SHP77 treated with DMSO at 0.1 percent for 48 hours (cell line): ENCODE results near the gene ADORA2A.

ENCODE experiments used
- DNase-seq: peaks from one replicate; lab custom pipeline; 2025; lab: John Stamatoyannopoulos, UW

ADORA2A gene

DNA sequence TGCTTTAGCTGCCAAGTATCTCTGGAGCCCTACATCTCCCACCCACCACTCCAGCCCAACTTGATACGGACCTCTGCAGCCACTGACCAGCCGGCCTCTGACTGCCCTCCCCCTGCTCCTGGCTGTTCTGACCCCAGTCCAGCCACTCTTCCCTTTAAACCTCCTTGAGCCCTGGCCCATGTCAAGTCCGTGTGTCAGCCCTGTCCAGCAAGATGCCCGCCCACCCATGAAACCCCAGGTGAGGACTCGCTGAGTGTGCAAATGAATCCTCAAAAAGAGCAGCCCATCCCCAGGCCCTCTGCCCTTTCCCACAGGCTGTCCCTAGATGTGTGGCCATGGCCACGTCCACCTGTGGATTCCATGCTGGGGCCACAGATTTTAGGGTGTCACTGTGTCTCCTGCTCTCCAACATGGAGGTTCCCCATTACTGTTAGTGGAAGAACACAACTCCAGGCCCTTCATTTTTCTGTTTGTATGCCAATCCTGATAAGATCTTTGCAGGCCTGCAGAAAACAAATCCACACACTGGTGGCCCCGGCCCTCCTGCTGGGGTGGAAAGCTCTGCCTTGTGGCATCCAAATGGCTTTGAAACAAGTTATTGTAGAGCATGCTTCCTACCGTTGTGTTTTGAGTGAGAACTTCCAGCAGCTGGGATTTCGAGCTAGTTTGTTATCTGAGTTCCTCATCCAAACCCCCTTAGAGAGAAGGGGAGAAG lies 22.7 kb upstream of the ADORA2A start:
- no peak for DNase-seq

DNA sequence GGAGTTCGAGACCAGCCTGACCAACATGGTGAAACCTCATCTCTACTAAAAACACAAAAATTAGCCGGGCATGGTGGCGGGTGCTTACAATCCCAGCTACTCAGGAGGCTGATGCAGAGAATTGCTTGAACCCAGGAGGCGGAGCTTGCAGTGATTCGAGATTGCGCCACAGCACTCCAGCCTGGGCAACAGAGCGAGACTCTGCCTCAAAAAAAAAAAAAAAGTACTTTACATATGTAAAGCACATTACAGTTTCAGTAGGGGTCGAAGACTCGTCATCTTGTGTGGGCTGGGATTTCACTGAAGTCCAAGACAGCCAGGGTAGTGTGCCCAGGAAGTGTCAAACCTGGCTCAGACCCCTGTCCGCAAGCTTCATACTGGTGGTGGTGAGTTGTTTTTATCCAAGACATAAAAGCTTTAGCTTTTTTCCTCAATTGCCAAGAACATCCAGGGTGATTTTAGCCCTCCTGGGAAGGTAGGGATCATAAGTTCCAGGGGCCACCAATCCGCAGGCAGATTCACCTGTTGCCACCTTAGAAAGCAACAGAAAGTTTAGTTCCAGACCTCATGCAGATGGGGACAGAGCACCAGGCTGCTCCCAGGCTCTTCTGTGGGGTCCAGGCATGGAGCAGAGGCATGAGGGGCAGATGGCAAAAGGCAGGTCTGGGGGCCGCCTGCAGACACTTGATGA lies 21.6 kb upstream of the ADORA2A start:
- no peak for DNase-seq

DNA sequence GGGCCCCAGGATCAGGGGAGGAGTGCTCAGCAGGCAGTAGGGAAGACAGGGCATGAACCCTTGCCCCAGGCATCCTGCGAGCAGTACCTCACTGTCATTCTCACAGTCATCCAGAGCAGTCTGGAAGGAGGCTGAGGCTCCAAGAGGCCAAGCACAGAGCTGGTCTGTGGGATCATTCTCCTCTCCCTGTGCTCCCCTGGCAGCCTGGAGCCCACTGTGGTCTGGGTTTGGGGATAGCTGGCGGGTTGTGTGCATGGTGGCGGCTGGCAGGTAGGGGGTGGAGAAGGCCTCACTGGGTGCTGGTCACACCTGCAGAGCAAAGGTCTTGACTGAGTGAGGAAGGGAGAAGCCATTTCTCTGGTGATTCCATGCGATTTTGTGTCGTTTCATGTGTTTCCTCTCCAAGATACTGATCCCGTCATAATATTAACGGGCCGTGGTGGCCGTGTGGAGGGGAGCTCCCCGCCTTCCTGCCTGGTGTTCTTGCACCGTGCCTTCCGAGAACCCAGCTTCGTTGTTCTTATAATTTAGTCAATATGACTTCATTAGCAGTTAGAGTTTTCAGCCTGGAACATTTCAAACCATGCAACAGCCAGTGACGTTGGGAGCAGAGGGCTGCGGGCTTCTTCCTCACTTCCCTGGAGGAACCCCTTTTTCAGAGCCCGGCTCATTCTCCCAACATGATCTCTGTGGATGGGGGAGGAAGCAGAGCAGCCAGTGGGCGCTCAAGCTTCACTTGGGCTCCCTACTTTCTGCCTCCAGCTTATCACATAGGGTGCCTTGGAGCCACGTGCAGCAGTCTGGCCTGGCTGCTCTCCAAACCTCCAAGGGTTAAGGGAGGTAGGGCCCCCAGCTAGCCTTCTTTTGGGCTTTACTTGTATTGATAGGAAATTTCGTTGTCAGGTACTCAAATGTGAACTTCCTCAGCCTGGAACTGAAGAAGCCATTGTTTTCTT lies 20.8 kb upstream of the ADORA2A start:
- DNase-seq, result no peak

DNA sequence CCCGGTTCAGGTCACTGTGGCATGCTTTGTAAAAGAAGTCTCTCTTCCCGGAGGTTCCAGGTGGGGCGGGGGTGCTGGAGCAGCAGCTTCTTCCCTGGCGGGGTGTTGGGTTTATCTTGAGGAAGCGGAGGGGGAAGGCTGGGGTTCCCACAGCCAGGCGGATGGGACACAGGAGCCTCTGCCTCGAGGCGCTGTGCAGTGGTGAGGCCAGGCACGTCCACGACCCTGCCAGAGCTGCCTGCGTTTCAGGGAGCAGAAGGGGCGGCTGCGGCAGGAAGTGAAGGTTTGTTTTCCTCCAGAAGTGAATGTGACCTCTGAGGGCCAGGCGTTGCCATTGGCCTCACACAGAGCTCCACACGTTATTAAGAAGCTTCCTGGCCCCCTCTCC lies 20.1 kb upstream of the ADORA2A start:
- DNase-seq, result no peak

DNA sequence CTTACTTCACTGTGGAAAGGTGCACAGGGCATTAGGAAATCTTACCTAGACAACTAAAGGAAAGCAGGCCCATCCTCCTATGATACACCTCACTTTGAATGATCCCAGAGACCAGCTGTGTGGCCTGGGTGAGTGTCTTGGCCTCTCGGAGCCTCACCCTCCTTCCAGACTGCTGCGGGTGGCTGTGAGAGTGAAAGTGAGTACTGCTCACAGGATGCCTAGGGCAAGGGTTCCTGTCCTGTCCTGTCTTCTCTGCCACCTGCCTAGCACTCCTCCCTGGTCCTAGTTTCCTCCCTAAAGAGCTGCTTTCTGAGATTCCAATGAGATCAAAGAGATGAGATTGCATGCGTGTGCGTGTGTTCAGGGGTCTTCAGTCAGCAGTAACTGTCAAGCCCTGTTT lies 19.5 kb upstream of the ADORA2A start:
- no peak for DNase-seq

DNA sequence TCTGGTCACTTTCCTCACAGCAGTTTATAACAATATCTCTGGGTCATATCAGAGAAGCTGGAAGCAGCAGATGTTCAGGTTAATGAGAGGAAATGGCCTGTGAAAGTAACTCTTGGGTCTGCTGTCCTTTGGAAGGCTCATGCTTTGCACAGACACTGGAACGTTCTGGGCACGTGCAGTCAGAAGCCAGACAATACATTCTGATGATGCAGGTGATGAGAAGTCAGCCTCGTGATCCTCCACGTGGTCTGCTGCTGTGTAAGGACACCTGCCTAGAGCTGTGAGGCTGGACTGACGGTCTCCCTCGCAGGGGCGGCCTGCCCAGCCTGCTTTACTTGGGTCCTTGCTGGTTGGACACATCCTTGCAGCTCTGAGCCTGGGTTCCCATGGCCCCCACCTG lies 18.8 kb upstream of the ADORA2A start:
- DNase-seq, result no peak

DNA sequence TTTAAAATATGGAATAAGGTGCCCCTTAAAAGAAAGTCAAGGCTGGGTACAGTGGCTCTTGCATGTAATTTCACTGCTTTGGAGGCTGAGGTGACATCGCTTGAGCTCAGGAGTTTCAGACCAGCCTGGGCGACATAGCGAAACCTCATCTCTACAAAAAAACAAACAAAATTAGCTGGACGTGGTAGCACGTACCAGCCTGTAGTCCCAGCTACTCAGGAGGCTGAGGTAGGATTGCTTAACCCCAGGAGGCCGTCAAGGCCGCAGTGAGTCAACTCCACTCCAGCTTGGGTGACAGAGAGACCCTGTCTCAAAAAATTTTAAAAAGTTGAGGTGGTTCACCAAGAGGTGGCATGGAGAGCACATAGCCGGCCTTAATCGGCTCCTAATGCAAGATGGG lies 17.7 kb upstream of the ADORA2A start:
- no peak for DNase-seq

DNA sequence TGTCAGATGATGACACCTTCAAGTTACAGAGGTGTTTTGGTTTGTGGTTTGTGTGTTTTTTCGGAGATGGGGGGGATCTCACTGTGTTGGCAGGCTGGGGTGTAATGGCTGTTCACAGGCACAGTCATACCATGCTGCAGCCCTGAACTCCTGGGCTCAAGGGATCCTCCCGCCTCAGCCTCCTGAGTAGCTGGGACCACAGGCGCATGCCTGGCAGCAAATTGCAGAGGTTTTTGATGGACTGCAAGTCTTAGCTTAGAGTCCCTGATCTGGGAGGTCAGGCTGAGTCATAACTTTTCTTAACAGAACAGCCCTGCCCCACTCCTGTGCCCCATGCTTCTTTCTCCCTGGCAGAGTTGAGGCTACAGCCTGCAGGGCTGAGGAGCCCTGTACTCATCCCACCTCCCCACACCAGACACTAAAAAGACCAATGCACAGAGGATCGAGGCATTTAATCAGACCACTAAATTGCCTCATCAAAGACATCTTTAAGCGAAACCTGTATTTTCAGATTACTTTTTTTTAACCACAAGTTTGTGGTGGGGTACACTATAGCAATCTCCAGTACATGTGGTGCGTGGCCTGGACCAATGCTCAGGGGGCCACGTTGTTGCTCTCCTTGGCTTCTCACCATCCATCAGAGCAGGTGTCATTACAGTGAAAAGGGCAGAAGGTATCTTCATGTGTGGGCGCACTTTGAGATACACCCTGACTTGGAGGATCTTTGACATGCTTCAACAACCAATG lies 17.1 kb upstream of the ADORA2A start:
- no peak for DNase-seq

DNA sequence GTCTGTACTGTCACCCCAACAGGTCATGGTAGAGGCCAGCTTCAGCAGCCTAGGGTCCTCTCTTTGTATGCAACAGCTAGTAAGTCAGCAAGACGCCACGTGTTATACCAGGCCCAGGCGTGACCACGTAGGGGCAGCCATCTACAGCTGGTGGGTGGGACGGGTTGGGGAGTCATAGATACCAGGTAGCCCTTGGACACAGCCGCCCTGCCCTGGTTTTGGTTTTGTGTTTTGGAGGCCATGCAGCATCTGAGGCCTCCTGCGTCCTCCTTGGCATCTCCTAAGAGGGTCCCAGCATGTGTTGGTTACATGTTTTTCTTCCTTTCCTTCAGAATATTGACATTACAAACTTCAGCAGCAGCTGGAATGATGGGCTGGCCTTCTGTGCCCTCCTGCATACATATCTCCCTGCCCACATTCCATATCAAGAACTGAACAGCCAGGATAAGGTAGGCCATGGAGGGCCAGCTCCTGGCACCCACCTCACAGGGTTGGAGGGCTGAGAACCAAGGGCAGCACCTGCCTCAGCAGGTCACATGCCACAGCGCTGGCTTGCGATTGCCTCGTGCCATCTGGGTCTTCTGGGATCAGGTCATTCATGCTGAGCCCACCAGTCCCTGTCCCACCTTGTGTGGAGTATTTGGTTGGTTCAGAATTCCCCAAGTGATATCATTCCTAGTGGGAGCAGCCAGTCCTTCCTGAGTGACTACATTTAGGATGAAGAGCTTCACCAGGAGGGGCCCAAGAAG lies 16.0 kb upstream of the ADORA2A start:
- DNase-seq, result no peak

DNA sequence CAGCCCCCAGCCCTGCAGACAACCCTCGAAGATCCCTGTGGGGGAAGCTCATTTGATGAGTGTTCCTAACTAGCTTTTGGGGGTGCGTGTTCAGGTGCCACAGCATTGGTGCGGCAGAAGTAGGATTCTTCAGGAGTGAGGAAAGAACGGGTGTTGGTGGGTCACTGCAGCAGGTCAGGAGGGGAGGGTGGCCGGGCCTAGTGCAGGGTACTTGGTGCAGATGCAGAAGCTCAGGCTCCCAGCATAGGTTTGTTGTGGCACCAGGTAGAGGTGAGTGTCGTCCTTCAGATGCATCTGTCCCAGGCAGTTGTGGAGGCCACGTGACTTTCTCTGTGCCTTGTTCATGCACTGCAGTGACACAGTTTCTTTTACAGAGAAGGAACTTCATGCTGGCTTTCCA lies 15.1 kb upstream of the ADORA2A start:
- no peak for DNase-seq

DNA sequence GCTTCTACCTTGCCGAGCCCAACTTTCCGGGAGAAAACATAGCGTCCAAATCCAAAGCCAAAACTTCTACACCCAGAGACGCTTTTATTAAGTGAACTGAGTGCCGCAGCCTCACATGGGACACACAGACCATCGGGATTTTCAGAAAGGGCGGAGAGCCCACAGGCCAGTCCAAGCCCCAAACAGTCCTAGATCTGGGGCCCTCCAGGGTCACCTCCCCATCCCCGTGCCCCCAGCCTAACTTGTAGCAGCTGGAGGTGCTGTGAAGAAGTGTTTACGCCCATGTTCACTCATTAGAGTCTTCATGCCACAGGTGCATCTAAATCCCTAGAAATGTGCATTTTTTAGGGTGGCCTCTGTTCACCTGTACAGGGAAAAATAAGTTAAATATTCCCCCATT lies 14.1 kb upstream of the ADORA2A start:
- DNase-seq, result no peak

DNA sequence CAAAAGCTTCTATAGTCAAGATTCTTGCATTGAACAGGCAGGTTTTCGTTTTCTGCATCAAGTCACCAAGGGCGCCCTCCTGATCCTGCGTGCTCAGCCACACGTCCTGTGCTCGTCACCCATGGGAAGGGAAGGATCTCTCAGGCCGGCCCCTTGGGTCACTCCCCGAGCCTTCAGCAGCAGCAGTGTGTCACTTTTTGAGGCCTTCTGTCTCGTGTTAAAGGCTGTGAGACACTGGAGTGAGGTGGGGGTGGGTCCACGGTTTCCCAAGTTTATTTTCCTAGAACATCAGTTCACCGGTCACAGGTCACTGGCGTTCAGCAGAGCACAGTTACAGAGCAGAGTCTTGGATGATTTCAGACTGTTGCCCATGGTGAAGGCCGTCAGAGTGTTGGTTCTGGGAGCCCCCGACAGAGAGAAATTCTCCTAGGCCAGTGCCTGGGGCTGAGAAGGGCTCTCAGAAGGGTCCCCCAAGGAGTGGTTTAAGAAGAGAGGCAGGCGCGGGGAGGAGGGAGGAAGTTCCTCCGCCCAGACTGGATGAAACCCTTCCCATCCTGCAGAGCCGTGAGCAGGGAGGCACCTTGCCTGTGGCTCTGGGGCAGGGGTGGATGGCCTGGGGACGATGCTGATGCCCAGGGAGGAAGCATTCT lies 13.5 kb upstream of the ADORA2A start:
- DNase-seq, result no peak

DNA sequence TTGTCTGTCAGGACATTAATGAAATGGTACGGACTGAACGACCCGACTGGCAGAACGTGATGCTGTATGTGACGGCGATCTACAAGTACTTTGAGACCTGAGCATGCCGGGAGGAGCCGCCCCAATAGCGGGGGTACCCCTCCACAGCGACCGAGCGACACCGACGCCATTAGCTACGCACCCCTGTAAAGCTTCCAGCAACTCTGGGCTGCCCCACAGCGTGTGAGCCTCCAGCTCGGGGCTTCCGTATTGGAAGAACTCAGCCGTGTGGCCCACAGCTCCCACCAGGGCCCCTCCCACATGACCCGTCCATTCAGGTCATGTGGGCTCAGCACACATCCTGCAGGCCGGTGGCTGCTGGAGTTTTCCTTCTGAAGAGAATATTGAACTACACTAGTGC lies 12.9 kb upstream of the ADORA2A start:
- DNase-seq, result no peak

DNA sequence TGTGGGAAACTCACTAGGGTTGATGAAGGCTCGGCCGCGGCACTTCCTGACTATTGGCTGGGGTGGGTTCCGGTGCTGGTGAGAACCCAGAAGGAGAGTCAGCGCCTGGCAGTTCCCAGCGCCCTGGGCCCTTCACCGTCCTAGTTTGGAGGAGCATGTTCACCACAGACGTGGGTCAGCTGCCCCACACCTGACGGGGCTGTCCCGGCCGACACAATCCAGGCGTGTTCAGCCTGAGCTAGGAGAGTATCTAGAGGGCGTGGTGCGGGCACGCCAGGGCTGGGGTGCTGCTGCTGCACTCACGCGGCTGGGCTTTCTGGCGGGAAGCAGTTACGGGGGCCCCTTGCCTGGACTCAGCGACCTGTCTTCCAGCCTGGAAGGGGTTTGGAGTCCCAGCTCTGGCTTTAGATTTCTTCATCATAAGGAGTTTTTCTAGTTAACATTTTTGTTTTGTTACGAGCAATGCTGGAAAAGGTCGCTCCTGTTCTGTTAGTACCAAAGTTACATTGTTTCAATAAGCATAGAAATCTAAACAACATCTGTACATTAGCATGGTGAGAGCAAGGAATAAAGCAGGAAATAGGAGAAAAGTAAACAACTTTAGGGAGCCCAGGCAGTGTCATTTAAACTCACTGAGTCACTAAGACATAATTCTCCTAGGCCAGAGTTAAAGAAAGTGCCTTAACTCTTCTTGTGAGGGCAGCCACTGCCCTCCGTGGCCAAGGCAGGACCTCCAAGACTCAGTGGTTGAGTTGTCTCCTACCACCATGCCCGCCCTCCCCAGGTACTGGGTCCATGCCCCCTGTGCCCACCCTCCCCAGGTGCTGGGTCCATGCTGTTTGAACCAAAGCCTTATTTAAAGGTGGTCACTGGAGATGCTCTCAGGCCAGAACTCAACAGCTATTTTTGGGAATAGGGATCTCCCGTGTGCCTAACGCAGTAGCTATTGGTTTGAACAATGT lies 12.1 kb upstream of the ADORA2A start:
- DNase-seq, result no peak

DNA sequence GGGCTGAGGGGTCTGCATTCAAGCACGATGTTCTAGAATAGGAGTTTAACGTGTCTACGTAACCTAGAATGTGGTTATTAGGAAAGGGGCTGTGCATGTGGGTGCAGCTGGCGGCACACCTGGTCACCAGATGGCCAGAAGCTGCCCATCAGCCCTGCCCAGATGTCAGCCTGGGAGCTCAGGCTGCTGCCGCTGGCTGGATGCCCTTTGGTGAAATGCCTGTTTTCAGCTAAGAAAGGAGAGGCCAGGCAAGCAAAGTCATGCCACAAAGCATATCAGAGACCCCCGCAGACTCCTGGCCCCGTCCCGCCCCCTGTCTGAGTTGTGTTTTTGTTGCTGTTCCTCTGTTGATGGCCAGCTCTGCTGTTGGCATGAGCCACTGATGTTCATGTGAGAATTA lies 11.3 kb upstream of the ADORA2A start:
- no peak for DNase-seq

DNA sequence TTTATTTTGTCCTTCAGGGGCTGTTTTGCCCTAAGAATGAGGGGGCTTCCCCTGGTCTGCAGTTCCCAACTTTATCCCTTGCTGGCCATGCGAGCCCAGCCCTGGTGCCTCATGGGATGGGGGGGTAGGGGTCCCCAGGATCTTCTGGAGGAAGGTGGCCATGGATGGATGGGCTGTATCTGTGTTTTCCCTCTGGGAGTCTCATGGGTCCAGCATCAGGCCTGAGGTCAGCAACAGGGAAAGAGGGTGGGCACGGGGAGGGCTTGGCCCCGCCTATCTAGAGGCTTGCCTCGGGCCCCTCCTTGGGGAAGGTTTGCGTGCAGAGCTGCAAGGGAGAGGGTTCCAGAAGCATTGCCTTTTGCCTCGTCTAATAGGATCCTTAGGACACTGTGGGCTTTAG lies 10.8 kb upstream of the ADORA2A start:
- no peak for DNase-seq

DNA sequence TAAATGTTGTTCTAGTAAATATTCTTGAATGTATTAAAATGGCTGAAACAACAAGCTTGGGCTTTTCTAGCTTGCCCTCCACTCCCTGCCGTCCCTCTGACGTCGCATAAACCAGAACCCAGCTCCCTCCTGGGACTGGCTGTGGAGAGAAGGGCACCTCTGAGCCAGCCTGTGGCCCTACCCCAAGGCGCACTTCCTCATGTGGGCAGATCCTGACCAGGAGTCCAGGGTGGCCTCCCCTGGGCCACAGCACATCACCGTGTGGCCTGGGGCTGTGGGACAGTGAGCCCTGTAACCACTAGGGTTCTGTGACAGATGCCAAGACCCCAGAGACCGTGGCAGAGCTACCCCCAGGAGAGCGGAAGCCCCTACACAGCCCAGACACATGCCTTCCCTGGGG lies 10.2 kb upstream of the ADORA2A start:
- DNase-seq, result no peak

DNA sequence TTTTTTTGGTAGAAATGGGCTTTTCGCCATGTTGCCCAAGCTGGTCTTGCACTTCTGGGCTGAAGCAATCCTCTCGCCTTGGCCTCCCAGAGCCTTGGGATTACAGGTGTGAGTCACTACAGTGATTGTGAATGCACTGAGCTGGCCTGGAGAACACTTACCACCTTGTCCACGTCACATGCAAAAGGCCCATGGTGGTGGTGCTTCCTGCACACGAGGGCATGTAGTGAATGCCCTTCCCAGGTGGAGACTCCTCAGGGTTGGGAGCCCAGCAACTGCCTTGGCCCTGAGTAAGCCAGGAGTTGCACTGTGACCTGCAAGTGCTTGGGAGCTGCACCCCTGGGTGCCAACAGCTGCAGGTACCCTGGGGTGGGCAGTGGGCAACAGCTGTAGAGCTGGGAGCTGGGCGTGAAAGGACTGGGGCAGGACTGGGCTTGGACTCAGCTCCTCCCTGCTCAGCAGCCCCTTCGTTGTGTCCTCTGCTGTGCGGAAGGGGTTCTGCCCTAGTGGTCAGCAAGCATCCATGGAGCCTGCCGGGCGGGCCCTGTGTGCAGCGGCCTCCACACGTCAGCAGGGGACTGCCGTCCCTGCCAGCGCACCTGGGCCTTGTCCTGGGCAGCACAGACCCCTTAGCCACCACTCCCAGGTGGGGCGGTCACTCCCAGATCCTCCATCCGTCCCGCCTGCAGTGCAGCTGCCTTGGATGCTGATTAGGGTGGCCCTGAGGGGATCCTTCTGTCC lies 9.3 kb upstream of the ADORA2A start:
- no peak for DNase-seq
